Pulmonary artery endothelial cell (primary cell): ENCODE measurements around the gene SALL4. TPM values are rescaled to one million over a fixed set of nuclear protein-coding genes. Genes with fewer than 3 reads are reported as not detected.
"Not testable (repeated sequence)": the region's sequence is repeated elsewhere in the genome, so short reads cannot be mapped to it uniquely, and the experiment has no call there.

Experiments
- DNase-seq: peaks from one replicate; pipeline ENCODE4 v3.0.0-alpha.2; 2011; ENCODE audit warnings: low read depth, low spot score
- total RNA-seq: library from RNA; depleted of rRNA; stranded (reverse); fragments of >200 nt; gene quantifications from 2 replicates; pipeline ENCODE4 v1.2.3, GENCODE V29; 2014

The SALL4 gene
- total RNA-seq, 1 donor from 2014 or later = under 0.01 TPM

GRCh38 chr20:51766994-51767866 is 35.1 kb downstream of the SALL4 start:
- DNase-seq = no peak

GRCh38 chr20:51765381-51765780 is 36.9 kb downstream of the SALL4 start:
- not testable (repeated sequence) for DNase-seq

GRCh38 chr20:51763965-51764602 is 38.2 kb downstream of the SALL4 start:
- DNase-seq = no peak

- peak; percentile 32 for DNase-seq
These were observed 41.3 kb downstream of the SALL4 start for GRCh38 chr20:51760905-51761546.

- DNase-seq = no peak
These were observed 42.4 kb downstream of the SALL4 start for GRCh38 chr20:51759769-51760510.

GRCh38 chr20:51758978-51759544 is 43.3 kb downstream of the SALL4 start:
- no peak for DNase-seq

GRCh38 chr20:51757226-51757625 is 45.1 kb downstream of the SALL4 start:
- no peak for DNase-seq

GRCh38 chr20:51756653-51757052 is 45.7 kb downstream of the SALL4 start:
- DNase-seq = no peak

- DNase-seq = not testable (repeated sequence)
These were observed 49.1 kb downstream of the SALL4 start for GRCh38 chr20:51753220-51753619.

GRCh38 chr20:51752343-51752951 is 49.9 kb downstream of the SALL4 start:
- DNase-seq = peak; percentile 48

GRCh38 chr20:51750770-51751388 is 51.4 kb downstream of the SALL4 start:
- DNase-seq = no peak

GRCh38 chr20:51750037-51750769 is 52.1 kb downstream of the SALL4 start:
- DNase-seq = peak; percentile 87

- no peak for DNase-seq
These were observed 52.7 kb downstream of the SALL4 start for GRCh38 chr20:51749674-51750036.

- no peak for DNase-seq
These were observed 55.0 kb downstream of the SALL4 start for GRCh38 chr20:51747182-51747911.

GRCh38 chr20:51745804-51746203 is 56.5 kb downstream of the SALL4 start:
- no peak for DNase-seq

- DNase-seq = no peak
These were observed 61.5 kb downstream of the SALL4 start for GRCh38 chr20:51740838-51741237.

- not testable (repeated sequence) for DNase-seq
These were observed 62.0 kb downstream of the SALL4 start for GRCh38 chr20:51740308-51740707.

- no peak for DNase-seq
These were observed 62.5 kb downstream of the SALL4 start for GRCh38 chr20:51739722-51740249.
